ENCODE results near the gene C6orf89.
A peak's percentile ranks its signal among the peaks of the same experiment; 100 is the strongest.

C6orf89 gene

GRCh38 chr6:36885461-36886401 is at the start of gene C6orf89:
Gene C6orf89 (plus strand): TSS chr6:36885952. CDS start chr6:36899445, 13,493 bp downstream.
- peak; percentile 90 for DNase-seq

- no peak for DNase-seq
Observed at GRCh38 chr6:36836111-36837021, 49.4 kb upstream of the C6orf89 start.

GRCh38 chr6:36837022-36837339 is 48.8 kb upstream of the C6orf89 start:
- DNase-seq, result no peak

- no peak for DNase-seq
Observed at GRCh38 chr6:36837686-36838085, 48.1 kb upstream of the C6orf89 start.

GRCh38 chr6:36838896-36839748 is 46.6 kb upstream of the C6orf89 start, which contains the start of gene CPNE5:
Gene CPNE5 (minus strand): TSS chr6:36839444. CDS start chr6:36839377, 67 bp downstream.
- no peak for DNase-seq

- DNase-seq, result no peak
Observed at GRCh38 chr6:36839749-36840431, 45.9 kb upstream of the C6orf89 start.

- no peak for DNase-seq
Observed at GRCh38 chr6:36840432-36841403, 45.0 kb upstream of the C6orf89 start.

GRCh38 chr6:36841756-36842155 is 44.0 kb upstream of the C6orf89 start:
- DNase-seq, result no peak

- no peak for DNase-seq
Observed at GRCh38 chr6:36843170-36843569, 42.6 kb upstream of the C6orf89 start.

- no peak for DNase-seq
Observed at GRCh38 chr6:36844232-36845170, 41.3 kb upstream of the C6orf89 start.

GRCh38 chr6:36845233-36845632 is 40.5 kb upstream of the C6orf89 start:
- no peak for DNase-seq

GRCh38 chr6:36847152-36847551 is 38.6 kb upstream of the C6orf89 start:
- DNase-seq, result no peak

- no peak for DNase-seq
Observed at GRCh38 chr6:36847991-36848390, 37.8 kb upstream of the C6orf89 start.

GRCh38 chr6:36848658-36849441 is 36.9 kb upstream of the C6orf89 start:
- DNase-seq, result no peak

GRCh38 chr6:36850021-36850420 is 35.7 kb upstream of the C6orf89 start:
- no peak for DNase-seq

GRCh38 chr6:36851149-36851614 is 34.6 kb upstream of the C6orf89 start:
- no peak for DNase-seq

- no peak for DNase-seq
Observed at GRCh38 chr6:36851626-36852025, 34.1 kb upstream of the C6orf89 start.

- DNase-seq, result no peak
Observed at GRCh38 chr6:36852481-36853147, 33.1 kb upstream of the C6orf89 start.
